GM12865 (cell line): Measurements from ENCODE around the gene SESN1.
A peak's percentile ranks its signal among the peaks of the same experiment; 100 is the strongest.

Experiments used
- DNase-seq: peaks from one replicate; pipeline ENCODE4 v3.0.0; 2010; ENCODE audit warnings: low read depth
- H3K4me3 ChIP-seq: 2 replicates; pipeline ENCODE4 v1.5.1; 2011; ENCODE audit warnings: mild to moderate bottlenecking, low read depth, low read length, control low read depth
- CTCF ChIP-seq: IDR thresholded peaks from 2 replicates; pipeline ENCODE4 v1.5.1; 2011; ENCODE audit warnings: low read length, control low read depth, low read depth, inconsistent platforms; ENCODE audit not compliant: insufficient read depth; ENCODE audit errors: missing control alignments

Gene SESN1

GRCh38 chr6:109009236-109009961 lies 85.2 kb downstream of the SESN1 start:
- DNase-seq = peak; percentile 86
- H3K4me3 ChIP-seq = peak overlapping the region; percentile 74
- no peak for TF ChIP-seq CTCF

GRCh38 chr6:109008537-109009235 lies 86.0 kb downstream of the SESN1 start:
- DNase-seq = peak; percentile 20
- TF ChIP-seq CTCF = no peak
- H3K4me3 ChIP-seq = peak overlapping the region; percentile 64

GRCh38 chr6:109008054-109008453 lies 86.6 kb downstream of the SESN1 start:
- no peak for TF ChIP-seq CTCF
- peak; percentile 44 for DNase-seq
- peak overlapping the region; percentile 64; the same call in 1 of the 2 replicates for H3K4me3 ChIP-seq

GRCh38 chr6:109007521-109007920 lies 87.1 kb downstream of the SESN1 start:
- no peak for TF ChIP-seq CTCF
- no peak for DNase-seq
- H3K4me3 ChIP-seq = no peak overlapping the region

- H3K4me3 ChIP-seq = no peak overlapping the region
- TF ChIP-seq CTCF = no peak
These were observed 87.8 kb downstream of the SESN1 start for GRCh38 chr6:109006818-109007217.

GRCh38 chr6:109002882-109003281 lies 91.8 kb downstream of the SESN1 start:
- TF ChIP-seq CTCF = no peak
- no peak for DNase-seq
- no peak overlapping the region for H3K4me3 ChIP-seq

More at GRCh38 chr6:109006818-109007217, 87.8 kb downstream of the SESN1 start:
- DNase-seq = no peak
